Metanephros (tissue), 1 donor: ENCODE measurements around the gene RIPOR2. TPM values are rescaled to one million over a fixed set of nuclear protein-coding genes. Genes with fewer than 3 reads are reported as not detected.

ENCODE experiments used
- total RNA-seq: library from RNA; depleted of rRNA; stranded (reverse); fragments of >200 nt; gene quantifications from one replicate; pipeline ENCODE4 v1.2.3, GENCODE V29; 2014

RIPOR2 gene
- total RNA-seq: 18.2 TPM

GRCh38 chr6:24935366-24936152 is at the start of gene RIPOR2:
RIPOR2 (minus strand) TSS chr6:24935960; CDS start chr6:24935898, 62 bp downstream.

GRCh38 chr6:24798740-24799540 is 136.8 kb downstream of the RIPOR2 start, which contains the start of gene ARMH2:
ARMH2 (minus strand) TSS chr6:24798917; CDS start chr6:24798857, 60 bp downstream.

GRCh38 chr6:24774696-24775519 is 160.9 kb downstream of the RIPOR2 start, which contains the start of gene GMNN:
GMNN (plus strand) TSS chr6:24774937; CDS start chr6:24777247, 2,310 bp downstream.

Other genes starting within 250 kb of the RIPOR2 start
- gene C6orf62, start 216.8 kb downstream of the RIPOR2 start, total RNA-seq: 78.2 TPM
- 31.7 TPM for gene GMNN, start 161.0 kb downstream of the RIPOR2 start, total RNA-seq
- not detected for gene ARMH2, start 137.0 kb downstream of the RIPOR2 start, total RNA-seq